ENCODE measurements around the gene ZSCAN1. TPM values are rescaled to one million over a fixed set of nuclear protein-coding genes. Genes with fewer than 3 reads are reported as not detected.

ZSCAN1 gene
- total and polyA plus RNA-seq, 10 of the 15 experiments (the other 5 are each of a cell fraction or from before 2014, with no cell fraction given) = not detected

DNA sequence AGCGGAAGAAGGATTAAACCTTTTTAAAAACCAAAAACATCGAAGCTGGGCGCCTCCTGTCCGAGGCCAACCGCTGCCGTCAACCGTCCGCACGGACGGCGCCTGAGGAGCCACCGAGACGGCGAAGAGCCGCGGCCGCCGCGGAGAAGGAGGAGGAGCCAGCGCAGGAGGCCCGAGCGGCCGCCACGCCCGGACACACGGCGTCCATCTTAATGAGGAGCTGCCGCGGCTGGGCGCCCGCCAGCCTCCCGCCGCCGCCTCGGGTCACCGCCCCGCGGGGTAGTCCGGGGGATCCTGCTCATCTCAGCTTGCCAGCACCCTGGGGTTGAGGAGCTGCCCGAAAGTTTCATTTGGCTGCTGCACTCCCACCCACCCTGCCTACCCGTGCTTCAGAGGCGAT is 10.6 kb downstream of the ZSCAN1 start:
- DNase-seq (ENCODE audit: low read depth, low spot score) (no peak), FAIRE-seq (no peak), ATAC-seq (no peak)
- CTCF ChIA-PET = no interaction called here
- Histone ChIP-seq H2AFZ (ENCODE audit: control insufficient read depth, low read depth, low read length) (no peak overlapping the region), H3K4me3 (no peak overlapping the region), H3K79me2 (ENCODE audit: control insufficient read depth, insufficient read depth, low read length) (no peaks in the 10 kb centered on the region), H3K27ac (ENCODE audit: control insufficient read depth, insufficient read depth) (no peak overlapping the region), H4K20me1 (ENCODE audit: control insufficient read depth, insufficient read depth) (no peaks in the 10 kb centered on the region), H3K9ac (ENCODE audit: control insufficient read depth, insufficient read depth, low read length) (no peak overlapping the region), H3K4me1 (ENCODE audit: control insufficient read depth, insufficient read depth, low read length) (no peaks in the 10 kb centered on the region), H3K9me3 (replicated peaks; ENCODE audit: control insufficient read depth, insufficient read depth, low read length) (peaks cover 5% of the 10 kb centered on the region; the same call in 2 of the 3 replicates), H3K36me3 (ENCODE audit: control insufficient read depth in 2 of 2, insufficient read depth in 2 of 2, low read length in 1 of 2) (no peaks in the 10 kb centered on the region), H3K4me2 (ENCODE audit: control insufficient read depth, insufficient read depth) (no peak overlapping the region), H3K27me3 (replicated peaks in 1 of 2; ENCODE audit: control insufficient read depth in 2 of 2, insufficient read depth in 2 of 2, low read length in 1 of 2) (no peaks in the 10 kb centered on the region)
- in situ Hi-C loops (cut with MboI) (no loop called here), intact Hi-C loops (cut with micrococcal nuclease; ENCODE audit: unreplicated experiment) (no loop called here)
- no TSS peak for BruUV-seq (replicated peaks)
- TF ChIP-seq IRF4 (IDR thresholded peaks at IDR 0.05; ENCODE audit: low read depth, low read length) = no peak
- no peak for TF ChIP-seq E4F1 (IDR thresholded peaks at IDR 0.05; ENCODE audit: borderline replicate concordance, partially characterized antibody)
- TF ChIP-seq, protein P1, sequence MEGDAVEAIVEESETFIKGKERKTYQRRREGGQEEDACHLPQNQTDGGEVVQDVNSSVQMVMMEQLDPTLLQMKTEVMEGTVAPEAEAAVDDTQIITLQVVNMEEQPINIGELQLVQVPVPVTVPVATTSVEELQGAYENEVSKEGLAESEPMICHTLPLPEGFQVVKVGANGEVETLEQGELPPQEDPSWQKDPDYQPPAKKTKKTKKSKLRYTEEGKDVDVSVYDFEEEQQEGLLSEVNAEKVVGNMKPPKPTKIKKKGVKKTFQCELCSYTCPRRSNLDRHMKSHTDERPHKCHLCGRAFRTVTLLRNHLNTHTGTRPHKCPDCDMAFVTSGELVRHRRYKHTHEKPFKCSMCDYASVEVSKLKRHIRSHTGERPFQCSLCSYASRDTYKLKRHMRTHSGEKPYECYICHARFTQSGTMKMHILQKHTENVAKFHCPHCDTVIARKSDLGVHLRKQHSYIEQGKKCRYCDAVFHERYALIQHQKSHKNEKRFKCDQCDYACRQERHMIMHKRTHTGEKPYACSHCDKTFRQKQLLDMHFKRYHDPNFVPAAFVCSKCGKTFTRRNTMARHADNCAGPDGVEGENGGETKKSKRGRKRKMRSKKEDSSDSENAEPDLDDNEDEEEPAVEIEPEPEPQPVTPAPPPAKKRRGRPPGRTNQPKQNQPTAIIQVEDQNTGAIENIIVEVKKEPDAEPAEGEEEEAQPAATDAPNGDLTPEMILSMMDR (IDR thresholded peaks at IDR 0.05 in 2 of 3, conservative IDR thresholded peaks at IDR 0.05 in 1 of 3; ENCODE audit: control insufficient read depth in 2 of 3, extremely low read depth in 1 of 3, insufficient read depth in 1 of 3, low read depth in 3 of 3, low read length in 3 of 3) = no peak
- TF ChIP-seq GABPA (IDR thresholded peaks at IDR 0.05; ENCODE audit: low read depth) = no peak
- TF ChIP-seq, protein P2, sequence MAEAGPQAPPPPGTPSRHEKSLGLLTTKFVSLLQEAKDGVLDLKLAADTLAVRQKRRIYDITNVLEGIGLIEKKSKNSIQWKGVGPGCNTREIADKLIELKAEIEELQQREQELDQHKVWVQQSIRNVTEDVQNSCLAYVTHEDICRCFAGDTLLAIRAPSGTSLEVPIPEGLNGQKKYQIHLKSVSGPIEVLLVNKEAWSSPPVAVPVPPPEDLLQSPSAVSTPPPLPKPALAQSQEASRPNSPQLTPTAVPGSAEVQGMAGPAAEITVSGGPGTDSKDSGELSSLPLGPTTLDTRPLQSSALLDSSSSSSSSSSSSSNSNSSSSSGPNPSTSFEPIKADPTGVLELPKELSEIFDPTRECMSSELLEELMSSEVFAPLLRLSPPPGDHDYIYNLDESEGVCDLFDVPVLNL (IDR thresholded peaks at IDR 0.05; ENCODE audit: low read depth, low read length) = no peak
- TF ChIP-seq SREBF1 (IDR thresholded peaks at IDR 0.05; ENCODE audit: low read length) = no peak
- TF ChIP-seq KDM1A (IDR thresholded peaks at IDR 0.05; ENCODE audit: borderline replicate concordance) = no peak
- no peak for TF ChIP-seq NBN (IDR thresholded peaks at IDR 0.05)
- TF ChIP-seq CHD1 (IDR thresholded peaks at IDR 0.05; ENCODE audit: low read depth, low read length) = no peak
- no peak for TF ChIP-seq MEF2B (IDR thresholded peaks at IDR 0.05; ENCODE audit: partially characterized antibody, poor library complexity, severe bottlenecking)
- no peak for TF ChIP-seq TAF1 (IDR thresholded peaks at IDR 0.05; ENCODE audit: borderline replicate concordance, low read depth, low read length)
- no peak for TF ChIP-seq FOXK2 (IDR thresholded peaks at IDR 0.05)
- TF ChIP-seq USF2 (IDR thresholded peaks at IDR 0.05; ENCODE audit: borderline replicate concordance, low read depth, low read length) = no peak
- TF ChIP-seq ESRRA (IDR thresholded peaks at IDR 0.05; ENCODE audit: low read length) = no peak
- 82% methylated on average over 20 of the region's 42 CpGs for WGBS (ENCODE audit: insufficient coverage, insufficient replicate concordance, low lambda C conversion rate, missing lambda C conversion rate)
- SMC1A ChIA-PET (ENCODE audit: uncharacterized antibody, unreplicated experiment) = no interaction called here
- RAD21 ChIA-PET (ENCODE audit: unreplicated experiment) = no interaction called here
- POLR2A ChIA-PET = no interaction called here

Measured in GM12878 (cell line).